Neural progenitor cell (in vitro differentiated cells): Measurements from ENCODE around the gene LEMD3. TPM values are rescaled to one million over a fixed set of nuclear protein-coding genes. Genes with fewer than 3 reads are reported as not detected.

Experiments
- DNase-seq: peaks from one replicate; pipeline ENCODE4 v3.0.0-alpha.2; 2016; ENCODE audit warnings: low spot score
- H2AFZ ChIP-seq: fragments of 200-600 bp; sonication (generic); replicated peaks from 2 replicates; pipeline ENCODE4 v1.6.1; 2016; ENCODE audit warnings: antibody characterized with exemption
- H3F3A ChIP-seq: fragments of 200-600 bp; sonication (generic); 2 replicates; pipeline ENCODE4 v1.6.1; 2016; ENCODE audit warnings: antibody characterized with exemption, low read depth
- H3K27ac ChIP-seq: fragments of 200-600 bp; sonication (generic); 2 replicates; pipeline ENCODE4 v1.5.1; 2016; ENCODE audit warnings: mild to moderate bottlenecking
- H3K27me3 ChIP-seq: fragments of 200-600 bp; sonication (generic); 2 replicates; pipeline ENCODE4 v1.6.1; 2016; ENCODE audit warnings: mild to moderate bottlenecking, moderate library complexity
- H3K36me3 ChIP-seq: fragments of 200-600 bp; sonication (generic); 2 replicates; pipeline ENCODE4 v1.5.1; 2016
- H3K4me1 ChIP-seq: fragments of 200-600 bp; sonication (generic); 2 replicates; pipeline ENCODE4 v1.6.1; 2016; ENCODE audit warnings: mixed run types
- H3K4me2 ChIP-seq: fragments of 200-600 bp; sonication (generic); 2 replicates; pipeline ENCODE4 v1.6.1; 2016
- H3K4me3 ChIP-seq: fragments of 200-600 bp; sonication (generic); 2 replicates; pipeline ENCODE4 v1.5.1; 2016
- H3K79me2 ChIP-seq: fragments of 200-600 bp; sonication (generic); 2 replicates; pipeline ENCODE4 v1.6.1; 2016; ENCODE audit warnings: low read depth
- H3K9ac ChIP-seq: fragments of 200-600 bp; sonication (generic); 2 replicates; pipeline ENCODE4 v1.6.1; 2016
- H3K9me3 ChIP-seq: fragments of 200-600 bp; sonication (generic); 2 replicates; pipeline ENCODE4 v1.5.1; 2016; ENCODE audit warnings: low read depth
- H4K20me1 ChIP-seq: fragments of 200-600 bp; sonication (generic); 2 replicates; pipeline ENCODE4 v1.6.1; 2016; ENCODE audit warnings: low read depth
- H3K27ac Mint-ChIP-seq: 3 replicates; pipeline ENCODE4 v1.8.0; 2021; ENCODE audit warnings: mixed read lengths
- H3K27me3 Mint-ChIP-seq: 2 replicates; pipeline ENCODE4 v1.8.0; 2022; ENCODE audit warnings: low read depth, mild to moderate bottlenecking, inconsistent platforms, moderate library complexity, mixed read lengths; ENCODE audit not compliant: insufficient read depth
- H3K36me3 Mint-ChIP-seq: 3 replicates; pipeline ENCODE4 v1.8.0; 2021; ENCODE audit warnings: mixed read lengths
- H3K4me1 Mint-ChIP-seq: 3 replicates; pipeline ENCODE4 v1.8.0; 2021; ENCODE audit warnings: mixed read lengths
- H3K4me3 Mint-ChIP-seq: 3 replicates; pipeline ENCODE4 v1.8.0; 2021; ENCODE audit warnings: mild to moderate bottlenecking, moderate library complexity, mixed read lengths
- H3K9me3 Mint-ChIP-seq: 3 replicates; pipeline ENCODE4 v1.8.0; 2020; ENCODE audit warnings: mixed read lengths
- EZH2 ChIP-seq: fragments of 200-600 bp; sonication (generic); IDR thresholded peaks from 2 replicates; pipeline ENCODE4 v1.6.1; 2017; ENCODE audit warnings: antibody characterized with exemption, mild to moderate bottlenecking, moderate library complexity
- EZH2phosphoT487 ChIP-seq: fragments of 200-600 bp; sonication (generic); IDR thresholded peaks from 2 replicates; pipeline ENCODE4 v1.6.1; 2017; ENCODE audit warnings: antibody characterized with exemption
- total RNA-seq: library from RNA; depleted of rRNA; stranded (reverse); fragments of >200 nt; gene quantifications from 2 replicates; pipeline ENCODE4 v1.2.3, GENCODE V29; 2015; ENCODE audit warnings: low replicate concordance
- TF ChIP-seq, protein P1 (sequence below): fragments of 200-600 bp; sonication (generic); IDR thresholded peaks from 2 replicates; pipeline ENCODE4 v1.5.1; 2017; ENCODE audit warnings: antibody characterized with exemption, mild to moderate bottlenecking

Gene LEMD3
- total RNA-seq, 1 donor from 2014 or later = 11.5 TPM

DNA sequence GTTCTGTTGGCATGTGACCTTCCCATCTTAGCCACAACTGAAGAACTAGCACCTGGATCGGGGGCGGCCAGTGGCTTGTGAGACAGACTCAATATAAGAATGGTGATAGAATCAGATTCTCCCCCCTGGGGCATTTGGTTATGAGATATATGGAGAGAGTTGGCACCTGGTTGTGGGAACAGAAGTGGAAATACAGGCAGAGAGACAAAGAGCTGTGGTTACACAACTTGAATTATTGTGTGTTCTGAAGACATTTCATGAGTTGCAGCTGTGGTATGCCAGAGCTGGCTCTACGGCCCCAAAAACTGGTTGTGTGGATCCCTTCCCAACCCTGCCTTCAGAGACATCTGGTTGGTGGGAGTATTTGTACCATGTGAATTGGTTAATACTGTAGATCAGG, 106.2 kb downstream of the LEMD3 start:
- peaks cover 19% of the 10 kb centered on the region for H3F3A ChIP-seq
- Mint-ChIP-seq H3K27ac (no peak overlapping the region), H3K4me1 (peaks cover 16% of the 10 kb centered on the region), H3K9me3 (no peaks in the 10 kb centered on the region), H3K4me3 (no peak overlapping the region), H3K27me3 (peaks cover 8% of the 10 kb centered on the region), H3K36me3 (no peaks in the 10 kb centered on the region)
- no peaks in the 10 kb centered on the region for H3K9me3 ChIP-seq
- H4K20me1 ChIP-seq = no peaks in the 10 kb centered on the region
- H3K27me3 ChIP-seq = peaks cover 27% of the 10 kb centered on the region
- H3K79me2 ChIP-seq = no peaks in the 10 kb centered on the region
- no peak overlapping the region for H3K4me2 ChIP-seq
- H3K27ac ChIP-seq = no peak overlapping the region
- no peak overlapping the region for H3K4me3 ChIP-seq
- TF ChIP-seq EZH2phosphoT487 (no peak), EZH2 (no peak)
- TF ChIP-seq, protein P1, sequence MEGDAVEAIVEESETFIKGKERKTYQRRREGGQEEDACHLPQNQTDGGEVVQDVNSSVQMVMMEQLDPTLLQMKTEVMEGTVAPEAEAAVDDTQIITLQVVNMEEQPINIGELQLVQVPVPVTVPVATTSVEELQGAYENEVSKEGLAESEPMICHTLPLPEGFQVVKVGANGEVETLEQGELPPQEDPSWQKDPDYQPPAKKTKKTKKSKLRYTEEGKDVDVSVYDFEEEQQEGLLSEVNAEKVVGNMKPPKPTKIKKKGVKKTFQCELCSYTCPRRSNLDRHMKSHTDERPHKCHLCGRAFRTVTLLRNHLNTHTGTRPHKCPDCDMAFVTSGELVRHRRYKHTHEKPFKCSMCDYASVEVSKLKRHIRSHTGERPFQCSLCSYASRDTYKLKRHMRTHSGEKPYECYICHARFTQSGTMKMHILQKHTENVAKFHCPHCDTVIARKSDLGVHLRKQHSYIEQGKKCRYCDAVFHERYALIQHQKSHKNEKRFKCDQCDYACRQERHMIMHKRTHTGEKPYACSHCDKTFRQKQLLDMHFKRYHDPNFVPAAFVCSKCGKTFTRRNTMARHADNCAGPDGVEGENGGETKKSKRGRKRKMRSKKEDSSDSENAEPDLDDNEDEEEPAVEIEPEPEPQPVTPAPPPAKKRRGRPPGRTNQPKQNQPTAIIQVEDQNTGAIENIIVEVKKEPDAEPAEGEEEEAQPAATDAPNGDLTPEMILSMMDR = no peak
- no peak overlapping the region for H3K9ac ChIP-seq
- H2AFZ ChIP-seq = no peak overlapping the region
- no peak for DNase-seq
- no peaks in the 10 kb centered on the region for H3K36me3 ChIP-seq
- H3K4me1 ChIP-seq = no peaks in the 10 kb centered on the region

DNA sequence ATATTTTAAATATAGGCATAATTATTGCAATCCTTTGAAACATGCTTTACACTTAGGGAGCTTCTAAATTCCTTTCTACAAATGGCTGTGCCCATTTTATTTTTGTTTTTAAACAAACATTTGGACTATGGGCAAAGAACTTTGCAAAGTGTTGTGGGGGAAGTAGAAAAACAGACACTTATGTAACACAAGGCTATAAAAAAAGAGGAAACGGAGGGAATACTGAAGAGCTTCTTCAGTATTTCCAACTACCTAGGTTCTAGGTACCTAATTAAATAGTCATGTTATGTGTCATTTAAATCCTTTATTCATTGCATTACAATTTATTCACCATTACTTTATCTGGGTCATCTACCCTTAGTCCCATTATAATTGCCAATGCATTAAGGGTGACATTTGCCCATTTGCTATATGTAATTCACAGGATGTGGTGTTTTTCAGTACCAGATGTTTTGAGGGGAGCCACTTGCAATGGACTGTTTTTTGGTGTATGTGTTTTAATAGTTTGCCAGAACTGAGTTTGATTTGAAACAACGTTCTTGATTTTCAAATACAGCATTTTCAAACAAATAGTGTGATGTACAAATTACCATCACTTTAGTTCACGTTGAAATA, 107.6 kb downstream of the LEMD3 start:
- Mint-ChIP-seq H3K4me3 (no peak overlapping the region), H3K9me3 (no peaks in the 10 kb centered on the region), H3K4me1 (peaks cover 19% of the 10 kb centered on the region), H3K27ac (no peak overlapping the region), H3K27me3 (peaks cover 8% of the 10 kb centered on the region), H3K36me3 (no peaks in the 10 kb centered on the region)
- H3K27me3 ChIP-seq = peaks cover 29% of the 10 kb centered on the region
- no peaks in the 10 kb centered on the region for H3K36me3 ChIP-seq
- peaks cover 19% of the 10 kb centered on the region for H3F3A ChIP-seq
- H3K9me3 ChIP-seq = no peaks in the 10 kb centered on the region
- H3K4me1 ChIP-seq = no peaks in the 10 kb centered on the region
- no peaks in the 10 kb centered on the region for H4K20me1 ChIP-seq
- no peaks in the 10 kb centered on the region for H3K79me2 ChIP-seq
- no peak overlapping the region for H3K27ac ChIP-seq
- no peak overlapping the region for H3K4me3 ChIP-seq
- H3K4me2 ChIP-seq = no peak overlapping the region
- no peak overlapping the region for H3K9ac ChIP-seq
- TF ChIP-seq EZH2 (no peak), EZH2phosphoT487 (no peak)
- TF ChIP-seq, protein P1 = no peak
- DNase-seq = no peak
- H2AFZ ChIP-seq = no peak overlapping the region

DNA sequence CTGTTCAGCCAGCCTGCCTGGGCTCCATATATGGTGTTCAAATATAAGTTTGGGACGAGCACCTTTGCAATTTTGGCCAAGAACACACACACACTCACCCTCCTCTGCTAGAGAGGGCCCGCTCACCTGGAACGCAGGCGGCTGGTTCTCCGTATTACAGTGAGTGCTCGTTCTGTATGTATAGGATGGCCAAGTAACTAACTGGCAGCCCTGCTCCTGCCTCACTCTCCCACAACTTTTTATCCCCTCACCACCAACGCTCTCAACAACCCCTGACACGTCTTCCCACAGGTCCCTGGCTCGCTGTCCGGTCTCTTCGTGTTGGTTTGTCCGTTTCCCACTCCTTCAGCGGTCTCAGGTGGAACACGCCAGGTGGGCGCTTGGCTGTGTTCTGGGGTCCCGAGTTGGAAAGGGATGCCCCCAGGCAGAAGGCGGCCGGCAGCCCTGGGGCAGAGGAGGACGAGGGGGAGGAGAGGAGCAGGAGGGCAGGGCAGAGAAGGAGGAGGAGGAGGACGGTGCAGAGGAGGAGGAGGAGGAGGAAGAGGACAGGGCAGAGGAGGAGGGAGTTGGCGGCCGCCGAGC, 108.7 kb downstream of the LEMD3 start:
- H2AFZ ChIP-seq = peak overlapping the region; percentile 80
- H3K4me3 Mint-ChIP-seq = peak overlapping the region; percentile 87
- TF ChIP-seq, protein P1 = no peak
- TF ChIP-seq EZH2 (no peak), EZH2phosphoT487 (no peak)
- no peaks in the 10 kb centered on the region for H3K36me3 Mint-ChIP-seq
- H4K20me1 ChIP-seq = no peaks in the 10 kb centered on the region
- no peak overlapping the region for H3K27ac ChIP-seq
- no peak overlapping the region for H3K9ac ChIP-seq
- no peaks in the 10 kb centered on the region for H3K9me3 Mint-ChIP-seq
- peak; percentile 39 for DNase-seq
- H3K36me3 ChIP-seq = no peaks in the 10 kb centered on the region
- H3K4me1 ChIP-seq = no peaks in the 10 kb centered on the region
- H3K27me3 Mint-ChIP-seq = peaks cover 8% of the 10 kb centered on the region
- peaks cover 19% of the 10 kb centered on the region for H3F3A ChIP-seq
- no peaks in the 10 kb centered on the region for H3K79me2 ChIP-seq
- H3K4me1 Mint-ChIP-seq = peaks cover 19% of the 10 kb centered on the region
- peak overlapping the region; percentile 85 for H3K4me2 ChIP-seq
- H3K4me3 ChIP-seq = peak overlapping the region; percentile 61
- H3K27ac Mint-ChIP-seq = peak overlapping the region; percentile 97
- no peaks in the 10 kb centered on the region for H3K9me3 ChIP-seq
- peaks cover 29% of the 10 kb centered on the region for H3K27me3 ChIP-seq
